Neuron (in vitro differentiated cells): ENCODE results near the gene MAD1L1.

ENCODE experiments used
- H2AFZ ChIP-seq: one replicate; pipeline ENCODE4 v1.6.1; 2013; ENCODE audit warnings: low read depth, mild to moderate bottlenecking, inconsistent platforms, low read length, moderate library complexity
- H3K27me3 ChIP-seq: one replicate; pipeline ENCODE4 v1.6.1; 2013; ENCODE audit warnings: low read length; ENCODE audit not compliant: insufficient read depth
- H3K36me3 ChIP-seq: one replicate; pipeline ENCODE4 v1.6.1; 2013; ENCODE audit warnings: low read length; ENCODE audit not compliant: insufficient read depth
- H3K4me1 ChIP-seq: one replicate; pipeline ENCODE4 v1.6.1; 2013; ENCODE audit warnings: low read length; ENCODE audit not compliant: insufficient read depth
- H3K4me3 ChIP-seq: 2 replicates; pipeline ENCODE4 v1.5.1; 2013; ENCODE audit warnings: mild to moderate bottlenecking, low read length, moderate library complexity
- H3K9me3 ChIP-seq: one replicate; pipeline ENCODE4 v1.6.1; 2013; ENCODE audit warnings: low read length

MAD1L1 gene

DNA sequence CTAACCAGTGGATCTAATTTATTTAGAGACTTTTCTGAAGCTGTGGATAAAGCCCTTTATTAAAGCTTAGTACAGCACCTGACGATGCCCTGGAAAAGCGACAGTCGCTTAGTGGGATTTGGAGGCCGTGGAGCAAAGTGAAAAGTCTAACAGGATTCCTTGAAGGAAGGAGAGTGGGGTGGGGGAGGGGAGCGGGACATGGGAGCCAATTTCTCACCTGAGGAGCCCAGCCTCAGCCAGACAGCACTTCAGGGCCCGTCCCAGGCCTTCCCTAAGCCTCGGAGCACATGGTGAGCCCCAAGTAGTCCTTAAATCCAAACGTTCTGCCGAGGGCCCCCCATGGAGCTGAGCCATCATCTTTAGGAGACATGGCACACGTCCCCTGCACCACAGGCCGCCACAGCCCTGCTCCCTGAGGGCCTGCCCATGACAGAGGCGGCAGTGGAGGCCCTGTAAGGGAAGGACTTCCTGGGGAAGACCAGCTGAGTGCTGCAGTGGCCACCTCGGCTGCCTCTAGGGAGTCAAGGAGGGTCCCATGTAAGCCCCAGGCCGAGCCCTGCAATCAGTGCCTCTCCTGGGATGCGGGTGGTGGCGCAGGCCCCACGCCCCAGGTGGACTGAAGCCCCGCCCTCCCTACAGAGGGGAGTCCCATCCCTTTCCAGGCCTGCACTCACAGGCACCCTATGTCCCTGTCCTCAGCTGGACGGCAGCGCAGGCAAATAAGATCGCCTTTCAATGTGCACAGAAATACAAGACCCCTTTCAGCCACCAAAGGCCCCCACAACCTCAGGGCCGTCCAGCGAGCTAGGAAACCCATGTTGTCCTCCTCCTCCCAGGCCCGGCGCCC lies 187.0 kb downstream of the MAD1L1 start:
- H2AFZ ChIP-seq = no peak overlapping the region
- H3K36me3 ChIP-seq = no peaks in the 10 kb centered on the region
- no peak overlapping the region for H3K4me3 ChIP-seq
- H3K9me3 ChIP-seq = peaks cover 22% of the 10 kb centered on the region
- no peaks in the 10 kb centered on the region for H3K4me1 ChIP-seq
- H3K27me3 ChIP-seq = no peaks in the 10 kb centered on the region

DNA sequence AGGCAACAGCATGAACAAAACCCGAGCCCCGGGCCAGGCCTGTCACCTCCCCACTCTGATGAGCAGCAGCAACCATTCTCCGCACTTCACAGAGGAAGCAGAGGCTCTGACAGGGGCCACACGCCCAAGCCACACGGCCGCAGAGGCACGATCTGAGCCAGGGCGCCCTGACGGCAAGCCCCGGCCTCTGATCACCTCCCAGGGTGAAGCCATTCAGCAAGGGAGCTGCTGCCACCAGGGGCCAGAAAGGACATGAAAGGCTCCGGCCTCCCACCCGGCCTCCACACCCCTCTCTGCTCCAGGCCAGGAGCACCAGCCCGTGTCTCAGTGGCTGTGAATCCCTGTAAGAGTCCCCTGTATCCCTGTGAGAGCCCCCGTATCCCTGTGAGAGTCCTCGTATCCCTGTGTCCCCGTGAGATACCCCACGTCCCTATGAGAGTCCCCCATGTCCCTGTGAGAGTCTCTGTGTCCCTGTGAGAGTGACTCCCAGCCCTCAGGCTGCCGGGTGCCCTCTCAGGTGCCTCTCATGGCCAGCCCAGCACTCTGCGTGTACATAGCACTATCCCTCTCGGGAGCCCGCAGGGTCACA lies 187.8 kb downstream of the MAD1L1 start:
- Histone ChIP-seq H3K9me3 (peaks cover 22% of the 10 kb centered on the region), H3K4me1 (no peaks in the 10 kb centered on the region), H2AFZ (no peak overlapping the region), H3K4me3 (no peak overlapping the region), H3K36me3 (no peaks in the 10 kb centered on the region), H3K27me3 (no peaks in the 10 kb centered on the region)

DNA sequence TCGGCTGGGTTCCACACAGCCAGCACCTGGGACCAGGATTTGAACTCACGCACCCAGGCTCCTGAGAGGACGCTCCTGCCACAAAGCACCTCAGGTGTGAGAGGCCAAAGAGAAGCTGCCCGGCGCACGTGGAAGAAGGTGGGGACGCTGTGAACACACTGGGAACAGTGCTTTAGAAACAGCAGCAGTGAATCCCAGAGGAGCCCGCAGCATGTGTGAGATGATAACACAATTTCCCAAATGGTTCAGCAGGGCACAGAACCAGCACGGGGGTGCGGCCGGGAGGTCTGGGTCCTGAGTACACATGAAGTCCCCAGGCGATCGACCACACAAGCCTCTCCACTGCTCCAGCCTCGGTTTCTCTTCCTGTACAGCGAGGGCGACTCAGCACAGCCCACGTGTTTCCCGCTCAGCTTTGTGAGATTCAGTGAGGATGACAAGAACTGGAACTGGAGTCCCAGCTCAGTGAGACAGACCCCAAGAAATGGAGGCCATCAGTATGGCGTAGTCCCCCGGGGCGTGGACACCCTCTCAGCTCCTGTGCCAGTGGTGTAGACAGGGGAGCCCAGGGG lies 188.3 kb downstream of the MAD1L1 start:
- H3K27me3 ChIP-seq = no peaks in the 10 kb centered on the region
- H3K9me3 ChIP-seq = peaks cover 22% of the 10 kb centered on the region
- no peak overlapping the region for H3K4me3 ChIP-seq
- no peak overlapping the region for H2AFZ ChIP-seq
- H3K36me3 ChIP-seq = no peaks in the 10 kb centered on the region
- H3K4me1 ChIP-seq = no peaks in the 10 kb centered on the region

DNA sequence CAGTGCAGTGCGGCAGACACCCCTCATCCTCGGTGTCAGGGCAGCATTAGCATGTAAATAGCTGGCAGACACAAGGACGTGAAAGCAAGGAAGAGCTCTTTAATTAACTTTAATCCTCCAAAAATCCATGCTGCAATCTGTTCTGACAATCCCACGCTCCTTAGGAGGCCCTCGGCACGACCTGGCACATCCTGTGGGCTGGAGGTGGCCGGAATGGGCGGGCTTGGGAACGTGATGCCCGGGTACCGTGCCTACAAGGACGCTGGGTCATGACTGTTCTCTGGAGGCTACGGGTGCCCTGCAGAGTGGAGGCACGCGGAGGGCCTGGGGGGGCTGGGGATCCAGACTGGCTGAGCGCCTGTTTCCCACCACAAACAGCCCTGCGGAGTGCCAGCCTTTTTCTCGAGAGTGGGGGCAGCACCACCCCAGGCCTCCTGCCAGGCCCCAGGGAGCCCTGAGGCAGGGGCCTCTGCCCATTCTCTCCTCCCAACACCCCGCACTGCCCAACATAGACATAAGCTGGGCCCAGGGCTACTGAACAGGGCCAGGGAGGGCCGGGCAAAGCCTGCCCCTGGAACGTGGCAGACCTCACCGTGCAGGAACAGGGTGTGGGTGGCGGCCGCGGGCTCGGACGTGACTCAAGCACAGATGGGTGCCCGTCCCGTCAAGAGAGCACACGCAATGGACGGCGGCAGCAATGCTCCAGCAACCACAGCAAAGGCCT lies 189.3 kb downstream of the MAD1L1 start:
- H3K9me3 ChIP-seq = peaks cover 22% of the 10 kb centered on the region
- no peaks in the 10 kb centered on the region for H3K36me3 ChIP-seq
- H3K4me1 ChIP-seq = no peaks in the 10 kb centered on the region
- no peak overlapping the region for H2AFZ ChIP-seq
- no peaks in the 10 kb centered on the region for H3K27me3 ChIP-seq
- no peak overlapping the region for H3K4me3 ChIP-seq

DNA sequence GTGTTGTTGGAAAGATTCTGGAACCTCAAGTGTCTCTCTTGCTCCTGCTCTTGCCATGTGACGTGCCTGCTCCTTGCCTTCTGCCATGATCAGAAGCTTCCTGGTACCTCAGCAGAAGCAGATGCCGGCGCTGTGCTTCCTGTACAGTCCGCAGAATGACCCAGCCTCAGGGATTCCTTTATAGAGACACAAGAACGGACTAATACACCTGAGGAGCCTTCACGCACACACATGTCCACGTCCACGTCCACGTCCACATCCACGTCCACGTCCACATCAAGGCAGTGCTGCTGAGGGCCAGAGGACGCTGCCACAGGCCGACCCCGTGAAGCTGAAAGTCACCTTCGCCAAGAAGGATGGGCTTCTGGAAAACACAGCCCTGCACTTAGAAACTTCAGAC lies 190.1 kb downstream of the MAD1L1 start:
- no peaks in the 10 kb centered on the region for H3K36me3 ChIP-seq
- H2AFZ ChIP-seq = no peak overlapping the region
- peaks cover 22% of the 10 kb centered on the region for H3K9me3 ChIP-seq
- H3K27me3 ChIP-seq = no peaks in the 10 kb centered on the region
- no peak overlapping the region for H3K4me3 ChIP-seq
- no peaks in the 10 kb centered on the region for H3K4me1 ChIP-seq

DNA sequence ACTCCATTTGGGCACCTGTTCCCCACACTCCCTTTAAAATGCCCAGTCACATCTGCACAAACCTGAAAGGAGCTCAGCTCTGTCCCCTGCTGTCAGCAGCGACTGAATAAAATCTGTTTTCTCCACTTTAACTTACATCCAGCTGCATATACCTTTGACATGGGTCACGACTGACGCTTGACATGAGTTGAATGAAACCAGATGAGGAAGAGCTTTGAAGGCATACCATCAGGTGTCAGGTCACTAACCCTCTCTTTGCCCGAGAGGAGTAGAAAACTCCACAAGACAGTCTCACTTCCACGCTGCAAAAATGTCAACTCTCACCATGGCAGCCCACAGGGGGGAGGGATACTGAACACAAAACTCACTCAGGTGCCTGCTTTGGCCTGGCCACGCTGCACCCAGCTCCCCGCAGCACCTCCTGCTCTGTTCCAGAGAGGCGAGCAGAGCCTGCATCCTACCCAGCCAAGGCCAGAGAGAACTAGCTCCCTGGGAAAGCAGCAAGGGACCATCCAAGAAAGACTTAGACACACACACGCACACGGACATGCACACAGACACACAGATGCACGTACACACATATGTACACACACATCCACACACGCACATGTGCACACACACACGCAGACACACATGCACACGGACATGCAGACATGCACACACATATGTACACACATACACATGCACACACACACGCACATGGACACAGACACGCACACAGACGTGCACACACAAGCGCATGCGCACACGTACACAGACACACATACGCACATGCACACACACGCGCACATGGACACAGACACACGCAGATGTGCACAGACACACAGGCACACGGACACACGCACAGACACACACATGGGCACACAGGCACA lies 191.0 kb downstream of the MAD1L1 start:
- H3K27me3 ChIP-seq = no peaks in the 10 kb centered on the region
- H2AFZ ChIP-seq = no peak overlapping the region
- no peaks in the 10 kb centered on the region for H3K36me3 ChIP-seq
- peaks cover 22% of the 10 kb centered on the region for H3K9me3 ChIP-seq
- no peak overlapping the region for H3K4me3 ChIP-seq
- no peaks in the 10 kb centered on the region for H3K4me1 ChIP-seq

DNA sequence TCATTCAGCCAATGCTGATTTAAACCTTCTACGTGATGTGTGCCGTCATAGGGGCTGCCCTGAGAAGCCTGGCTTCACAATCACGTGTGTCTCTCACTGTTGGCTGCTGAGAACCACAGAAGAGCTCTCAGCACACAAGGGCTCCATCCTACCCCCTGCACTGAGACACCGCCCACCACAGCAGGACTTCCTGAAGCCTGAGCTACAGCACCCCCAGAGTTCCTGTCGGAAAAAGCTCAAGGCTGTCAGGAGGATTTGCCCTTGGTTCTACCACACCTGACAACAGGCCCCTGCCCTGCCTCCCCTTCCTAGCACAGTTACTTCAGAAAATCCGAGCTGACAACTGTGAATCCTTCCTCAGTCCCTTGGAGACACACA lies 191.9 kb downstream of the MAD1L1 start:
- Histone ChIP-seq H2AFZ (no peak overlapping the region), H3K27me3 (no peaks in the 10 kb centered on the region), H3K4me1 (no peaks in the 10 kb centered on the region), H3K4me3 (no peak overlapping the region), H3K9me3 (peaks cover 22% of the 10 kb centered on the region), H3K36me3 (no peaks in the 10 kb centered on the region)

DNA sequence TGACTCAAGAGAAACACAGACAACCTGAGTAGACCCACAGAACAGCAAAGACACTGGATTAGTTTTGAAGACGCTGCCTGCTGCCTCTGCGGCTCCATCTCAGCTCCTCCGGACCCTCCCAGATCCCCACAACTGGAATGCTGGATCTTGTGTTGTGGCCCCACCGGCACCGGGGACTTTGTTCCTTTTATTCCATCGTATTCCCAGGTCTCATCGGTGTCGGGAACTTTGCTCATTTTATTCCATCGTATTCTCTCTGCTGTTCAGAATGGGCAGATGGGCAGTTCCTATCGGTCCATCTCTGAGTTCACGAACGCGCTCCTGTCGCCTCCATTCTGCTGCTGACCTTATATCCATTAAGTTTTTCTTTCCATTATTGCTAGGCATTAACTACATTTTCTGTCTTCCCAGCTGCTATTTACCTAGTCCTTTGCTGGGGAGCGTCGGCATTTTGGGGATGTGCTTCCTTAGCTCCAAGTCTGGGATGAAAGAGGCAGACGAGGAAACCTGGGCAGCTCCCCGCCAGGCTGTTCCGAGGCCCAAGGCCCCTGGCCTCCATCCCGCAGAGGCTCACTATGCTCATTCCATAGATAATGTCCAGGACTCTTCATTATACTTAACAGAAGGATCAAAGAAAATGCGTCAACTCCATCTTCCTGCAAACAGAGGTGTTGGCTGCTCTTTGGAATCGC lies 192.4 kb downstream of the MAD1L1 start:
- Histone ChIP-seq H3K36me3 (no peaks in the 10 kb centered on the region), H3K4me3 (no peak overlapping the region), H3K9me3 (peaks cover 22% of the 10 kb centered on the region), H2AFZ (no peak overlapping the region), H3K4me1 (no peaks in the 10 kb centered on the region), H3K27me3 (no peaks in the 10 kb centered on the region)

DNA sequence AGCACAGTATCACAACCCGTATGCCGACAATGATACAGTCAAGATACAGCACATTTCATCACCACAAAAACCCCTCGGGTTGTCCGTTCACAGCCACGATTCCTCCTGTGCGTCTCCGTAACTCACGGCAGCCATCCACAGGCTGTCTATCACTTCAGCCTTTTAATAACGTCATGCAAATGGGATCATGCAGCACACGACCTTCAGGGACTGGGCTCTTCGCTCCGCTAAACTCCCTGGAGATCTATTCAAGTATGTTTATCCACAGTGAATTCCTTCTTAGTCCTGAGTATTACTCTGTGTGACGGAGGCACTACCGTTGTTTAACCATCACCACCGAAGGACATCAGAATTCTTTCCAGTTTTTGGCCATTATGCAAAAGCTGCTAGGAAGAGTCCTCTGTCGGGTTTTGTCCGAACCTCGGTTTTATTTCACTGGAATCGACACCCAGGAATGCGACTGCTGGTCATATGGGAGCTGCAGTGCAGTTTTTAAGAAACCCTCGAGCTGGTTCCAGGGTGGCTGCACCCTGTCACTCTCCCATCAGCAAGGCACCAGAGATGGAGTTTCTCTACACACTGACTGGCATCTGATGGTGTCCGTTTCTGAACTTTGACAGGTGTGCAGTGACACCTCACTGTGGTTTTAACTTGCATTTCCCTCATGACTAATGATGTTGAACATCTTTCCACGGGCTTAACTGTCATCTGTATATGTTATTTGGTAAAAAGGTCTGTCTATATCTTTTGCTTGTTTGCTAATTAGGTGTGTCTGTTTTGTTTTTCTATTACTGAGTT lies 193.6 kb downstream of the MAD1L1 start:
- Histone ChIP-seq H3K4me1 (peaks cover 9% of the 10 kb centered on the region), H3K27me3 (no peaks in the 10 kb centered on the region), H2AFZ (no peak overlapping the region), H3K9me3 (peaks cover 13% of the 10 kb centered on the region), H3K4me3 (no peak overlapping the region), H3K36me3 (no peaks in the 10 kb centered on the region)

DNA sequence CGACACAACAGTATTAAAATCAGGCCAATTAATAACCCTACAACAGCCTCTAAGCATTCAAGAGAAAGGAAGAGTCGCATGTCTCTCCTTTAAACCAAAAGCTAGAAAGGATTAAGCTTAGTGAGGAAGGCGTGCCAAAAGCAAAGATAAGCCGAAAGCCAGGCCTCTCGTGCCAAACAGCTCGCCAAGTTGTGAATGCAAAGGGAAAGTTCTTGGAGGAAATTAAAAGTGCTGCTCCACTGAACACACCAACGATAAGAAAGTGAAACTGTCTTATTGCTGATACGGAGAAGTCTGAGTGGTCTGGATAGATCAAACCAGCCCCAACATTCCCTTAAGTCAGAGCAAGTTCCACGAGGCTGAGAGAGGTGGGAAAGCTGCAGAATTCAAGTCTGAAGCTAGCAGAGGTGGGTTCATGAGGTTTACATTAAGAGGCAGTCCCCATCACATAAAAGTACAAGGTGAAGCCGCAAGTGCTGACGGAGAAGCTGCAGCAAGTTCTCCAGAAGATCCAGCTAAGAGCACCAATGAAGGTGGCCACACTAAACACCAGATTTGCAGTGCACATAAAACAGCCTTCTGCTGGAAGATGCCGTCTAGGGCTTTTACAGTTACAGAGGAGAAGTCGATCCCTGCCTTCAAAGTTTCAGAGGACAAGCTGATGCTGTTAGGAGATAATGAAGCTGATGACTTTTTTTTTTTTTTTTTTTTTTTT lies 194.8 kb downstream of the MAD1L1 start:
- Histone ChIP-seq H2AFZ (no peak overlapping the region), H3K9me3 (peaks cover 8% of the 10 kb centered on the region), H3K27me3 (no peaks in the 10 kb centered on the region), H3K4me3 (no peak overlapping the region), H3K36me3 (no peaks in the 10 kb centered on the region), H3K4me1 (peaks cover 9% of the 10 kb centered on the region)

DNA sequence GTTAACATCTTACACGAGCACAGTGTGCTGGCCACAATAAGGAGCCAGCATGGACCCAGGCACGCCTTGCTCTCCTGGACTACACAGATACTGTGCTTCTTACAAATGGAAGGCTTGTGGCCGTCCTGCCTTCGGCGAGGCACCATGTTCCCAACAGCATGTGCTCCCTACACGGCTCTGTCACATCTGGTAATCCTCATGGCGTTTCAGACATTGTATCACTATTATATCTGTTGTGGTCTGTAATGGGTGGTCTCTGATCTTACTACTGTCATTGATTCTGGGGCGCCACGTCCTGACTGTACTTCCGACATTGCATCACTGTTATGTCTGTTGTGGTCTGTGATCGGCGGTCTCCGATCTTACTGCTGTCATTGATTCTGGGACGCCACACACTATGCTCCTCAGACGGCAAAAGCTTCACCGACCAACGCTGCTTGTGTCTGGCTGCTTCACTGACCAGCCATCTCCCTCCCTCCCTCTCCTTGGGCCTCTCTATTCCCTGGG lies 195.4 kb downstream of the MAD1L1 start:
- Histone ChIP-seq H3K4me1 (peaks cover 12% of the 10 kb centered on the region), H3K9me3 (peaks cover 4% of the 10 kb centered on the region)

More for the DNA sequence above, 195.4 kb downstream of the MAD1L1 start:
- Histone ChIP-seq H2AFZ (no peak overlapping the region), H3K27me3 (no peaks in the 10 kb centered on the region), H3K36me3 (no peaks in the 10 kb centered on the region), H3K4me3 (no peak overlapping the region)
